BLaER1 (cell line): Measurements from ENCODE around the gene S100A4.

ENCODE experiments used
- H3K27ac ChIP-seq: shearing (Covaris generic); formaldehyde crosslinking; 2 replicates; pipeline ENCODE4 v1.8.1; 2022
- H3K27me3 ChIP-seq: shearing (Covaris generic); formaldehyde crosslinking; 2 replicates; pipeline ENCODE4 v1.8.1; 2022
- H3K36me3 ChIP-seq: shearing (Covaris generic); formaldehyde crosslinking; 2 replicates; pipeline ENCODE4 v1.8.1; 2022
- H3K4me1 ChIP-seq: shearing (Covaris generic); formaldehyde crosslinking; 2 replicates; pipeline ENCODE4 v1.8.1; 2022
- H3K4me2 ChIP-seq: shearing (Covaris generic); formaldehyde crosslinking; 2 replicates; pipeline ENCODE4 v1.8.1; 2022
- H3K4me3 ChIP-seq: shearing (Covaris generic); formaldehyde crosslinking; 2 replicates; pipeline ENCODE4 v1.8.1; 2022
- H3K9ac ChIP-seq: shearing (Covaris generic); formaldehyde crosslinking; 2 replicates; pipeline ENCODE4 v1.8.1; 2022
- H3K9me3 ChIP-seq: shearing (Covaris generic); formaldehyde crosslinking; 2 replicates; pipeline ENCODE4 v1.8.1; 2022
- H4K20me1 ChIP-seq: shearing (Covaris generic); formaldehyde crosslinking; 2 replicates; pipeline ENCODE4 v1.8.1; 2022
- Cebpa-rat ChIP-seq: shearing (Covaris generic); IDR thresholded peaks from 2 replicates; pipeline ENCODE4 v1.8.1; 2022

S100A4 gene

GRCh38 chr1:153495536-153495935 lies 50.1 kb downstream of the S100A4 start:
- Histone ChIP-seq H3K4me3 (no peak overlapping the region), H3K9ac (no peak overlapping the region; the same call in 1 of the 2 replicates), H3K27ac (peak overlapping the region; percentile 35; the same call in 1 of the 2 replicates), H3K4me2 (peak overlapping the region; percentile 75), H3K27me3 (no peaks in the 10 kb centered on the region), H4K20me1 (no peaks in the 10 kb centered on the region), H3K36me3 (no peaks in the 10 kb centered on the region), H3K9me3 (no peaks in the 10 kb centered on the region), H3K4me1 (peaks cover 29% of the 10 kb centered on the region)
- TF ChIP-seq Cebpa-rat = no peak

GRCh38 chr1:153494976-153495535 lies 50.5 kb downstream of the S100A4 start:
- Histone ChIP-seq H3K9me3 (no peaks in the 10 kb centered on the region), H3K27me3 (no peaks in the 10 kb centered on the region), H3K4me2 (peak overlapping the region; percentile 75), H4K20me1 (no peaks in the 10 kb centered on the region), H3K27ac (peak overlapping the region; percentile 35; the same call in 1 of the 2 replicates), H3K4me3 (no peak overlapping the region), H3K36me3 (no peaks in the 10 kb centered on the region), H3K9ac (no peak overlapping the region; the same call in 1 of the 2 replicates), H3K4me1 (peaks cover 29% of the 10 kb centered on the region)
- no peak for TF ChIP-seq Cebpa-rat
